H9 (cell line): Measurements from ENCODE around the gene SEC23A. TPM values are rescaled to one million over a fixed set of nuclear protein-coding genes. Genes with fewer than 3 reads are reported as not detected.

Experiments
- DNase-seq: peaks from one replicate; pipeline ENCODE4 v3.0.0-alpha.2; 2017
- H2AFZ ChIP-seq: one replicate; pipeline ENCODE4 v1.6.1; 2013; ENCODE audit warnings: mild to moderate bottlenecking, low read length, control low read depth, moderate library complexity
- H2AK5ac ChIP-seq: 2 replicates; pipeline ENCODE4 v1.6.1; 2013; ENCODE audit warnings: low read length, control low read depth, mixed read lengths; ENCODE audit not compliant: insufficient read length
- H2BK120ac ChIP-seq: one replicate; pipeline ENCODE4 v1.6.1; 2013; ENCODE audit warnings: low read depth, mild to moderate bottlenecking, low read length, control low read depth, inconsistent platforms; ENCODE audit not compliant: poor library complexity, severe bottlenecking
- H2BK12ac ChIP-seq: 2 replicates; pipeline ENCODE4 v1.6.1; 2013; ENCODE audit warnings: low read length, control low read depth, mixed read lengths, low read depth; ENCODE audit not compliant: insufficient read length
- H2BK15ac ChIP-seq: 2 replicates; pipeline ENCODE4 v1.6.1; 2013; ENCODE audit warnings: low read depth, low read length, control low read depth
- H2BK20ac ChIP-seq: one replicate; pipeline ENCODE4 v1.6.1; 2013; ENCODE audit warnings: low read depth, mild to moderate bottlenecking, low read length, control low read depth, inconsistent platforms; ENCODE audit not compliant: poor library complexity, severe bottlenecking
- H2BK5ac ChIP-seq: 2 replicates; pipeline ENCODE4 v1.6.1; 2013; ENCODE audit warnings: low read length, control low read depth, mixed read lengths; ENCODE audit not compliant: insufficient read length
- H3K14ac ChIP-seq: 2 replicates; pipeline ENCODE4 v1.6.1; 2013; ENCODE audit warnings: low read length, control low read depth; ENCODE audit not compliant: insufficient read depth
- H3K18ac ChIP-seq: 2 replicates; pipeline ENCODE4 v1.6.1; 2013; ENCODE audit warnings: low read depth, mild to moderate bottlenecking, mixed read lengths, low read length, control low read depth; ENCODE audit not compliant: insufficient read length
- H3K23ac ChIP-seq: 2 replicates; pipeline ENCODE4 v1.6.1; 2013; ENCODE audit warnings: low read length, control low read depth, mixed read lengths, low read depth; ENCODE audit not compliant: insufficient read length
- H3K23me2 ChIP-seq: 2 replicates; pipeline ENCODE4 v1.6.1; 2013; ENCODE audit warnings: low read depth, mild to moderate bottlenecking, mixed read lengths, low read length, control low read depth; ENCODE audit not compliant: insufficient read length, poor library complexity, severe bottlenecking
- H3K27ac ChIP-seq: 2 replicates; pipeline ENCODE4 v1.5.1; 2013; ENCODE audit warnings: low read length, control low read depth, mixed read lengths, low read depth; ENCODE audit not compliant: insufficient read length
- H3K27me3 ChIP-seq: 2 replicates; pipeline ENCODE4 v1.6.1; 2013; ENCODE audit warnings: low read length, control low read depth, inconsistent platforms; ENCODE audit not compliant: insufficient read depth
- H3K4ac ChIP-seq: 2 replicates; pipeline ENCODE4 v1.6.1; 2013; ENCODE audit warnings: low read depth, mild to moderate bottlenecking, control low read depth, inconsistent platforms, low read length, moderate library complexity
- H3K4me1 ChIP-seq: 2 replicates; pipeline ENCODE4 v1.6.1; 2013; ENCODE audit warnings: low read length, control low read depth, inconsistent platforms; ENCODE audit not compliant: insufficient read depth
- H3K4me2 ChIP-seq: 2 replicates; pipeline ENCODE4 v1.6.1; 2013; ENCODE audit warnings: low read length, control low read depth, mixed read lengths; ENCODE audit not compliant: insufficient read length, insufficient read depth
- H3K56ac ChIP-seq: 2 replicates; pipeline ENCODE4 v1.6.1; 2013; ENCODE audit warnings: low read depth, mild to moderate bottlenecking, mixed read lengths, low read length, control low read depth; ENCODE audit not compliant: insufficient read length
- H3K79me1 ChIP-seq: 2 replicates; pipeline ENCODE4 v1.6.1; 2013; ENCODE audit warnings: low read depth, mild to moderate bottlenecking, moderate library complexity, low read length, control low read depth, inconsistent platforms; ENCODE audit not compliant: insufficient read depth, poor library complexity, severe bottlenecking
- H3K79me2 ChIP-seq: 2 replicates; pipeline ENCODE4 v1.6.1; 2013; ENCODE audit warnings: low read length, control low read depth, inconsistent platforms; ENCODE audit not compliant: insufficient read depth
- H3K9ac ChIP-seq: 2 replicates; pipeline ENCODE4 v1.6.1; 2013; ENCODE audit warnings: low read length, control low read depth, mixed read lengths; ENCODE audit not compliant: insufficient read length; ENCODE audit errors: extremely low read depth
- H3K9me3 ChIP-seq: one replicate; pipeline ENCODE4 v1.6.1; 2013; ENCODE audit warnings: low read depth, low read length, inconsistent platforms; ENCODE audit not compliant: control insufficient read depth
- H3T11ph ChIP-seq: one replicate; pipeline ENCODE4 v1.6.1; 2013; ENCODE audit warnings: mild to moderate bottlenecking, low read length, control low read depth, inconsistent platforms
- H4K20me1 ChIP-seq: one replicate; pipeline ENCODE4 v1.6.1; 2013; ENCODE audit not compliant: control insufficient read depth, insufficient read length, insufficient read depth
- H4K5ac ChIP-seq: 2 replicates; pipeline ENCODE4 v1.6.1; 2013; ENCODE audit warnings: low read depth, mild to moderate bottlenecking, mixed read lengths, low read length, control low read depth; ENCODE audit not compliant: insufficient read length
- H4K8ac ChIP-seq: replicated peaks from 2 replicates; pipeline ENCODE4 v1.6.1; 2013; ENCODE audit warnings: low read length, control low read depth, mixed read lengths, low read depth; ENCODE audit not compliant: insufficient read length
- H4K91ac ChIP-seq: 2 replicates; pipeline ENCODE4 v1.6.1; 2013; ENCODE audit warnings: low read depth, mild to moderate bottlenecking, moderate library complexity, mixed read lengths, low read length, control low read depth; ENCODE audit not compliant: insufficient read length
- H3K27ac Mint-ChIP-seq, 3 experiments: 2 replicates in 2 of 3; 3 replicates in 1 of 3; pipeline ENCODE4 v1.8.0; 2020 to 2021; ENCODE audit warnings: mixed read lengths in 3 of 3, mild to moderate bottlenecking in 1 of 3, moderate library complexity in 1 of 3
- H3K27me3 Mint-ChIP-seq: 2 replicates; pipeline ENCODE4 v1.8.0; 2021; ENCODE audit warnings: low read depth, mild to moderate bottlenecking, moderate library complexity, mixed read lengths
- H3K36me3 Mint-ChIP-seq, 3 experiments: 2 replicates in 2 of 3; 3 replicates in 1 of 3; pipeline ENCODE4 v1.8.0; 2020 to 2021; ENCODE audit warnings: low read depth in 3 of 3, mixed read lengths in 3 of 3; ENCODE audit not compliant: insufficient read depth in 1 of 3
- H3K4me1 Mint-ChIP-seq, 2 experiments: 2 replicates each; pipeline ENCODE4 v1.8.0; 2020; ENCODE audit warnings: mixed read lengths in 2 of 2
- H3K4me3 Mint-ChIP-seq, 2 experiments: 2 replicates in 1 of 2; 3 replicates in 1 of 2; pipeline ENCODE4 v1.8.0; 2020 to 2021; ENCODE audit warnings: mild to moderate bottlenecking in 2 of 2, mixed read lengths in 2 of 2, moderate library complexity in 1 of 2
- H3K9me3 Mint-ChIP-seq, 2 experiments: 2 replicates in 1 of 2; 3 replicates in 1 of 2; pipeline ENCODE4 v1.8.0; 2020; ENCODE audit warnings: mild to moderate bottlenecking in 2 of 2, mixed read lengths in 2 of 2, moderate library complexity in 1 of 2
- WGBS: extraction: QIAGEN DNeasy Blood & Tissue Kit; methylation state at CpG from one replicate; pipeline ENCODE4 v1.1.7; 2013; ENCODE audit warnings: missing lambda C conversion rate, low lambda C conversion rate, mixed read lengths; ENCODE audit not compliant: insufficient read length; ENCODE audit errors: extremely low coverage; 5-methylcytosine and 5-hydroxymethylcytosine counted together
- total RNA-seq: library from RNA; stranded (reverse); gene quantifications from 2 replicates; pipeline ENCODE4 v1.2.1, GENCODE V29; 2021
- TF ChIP-seq, protein P1 (sequence below): fragments of 200-600 bp; sonication (generic); conservative IDR thresholded peaks from 3 replicates; pipeline ENCODE4 v1.8.0; 2021; ENCODE audit warnings: antibody characterized with exemption, mild to moderate bottlenecking

Gene SEC23A
- total RNA-seq, 1 experiment from 2014 or later, result 55.3 TPM

GRCh38 chr14:39102265-39102968 is 618 bp downstream of the SEC23A start:
- H3K9me3 Mint-ChIP-seq, result no peaks in the 10 kb centered on the region
- H3K79me2 ChIP-seq, result peaks cover 3% of the 10 kb centered on the region; the same call in 1 of the 2 replicates
- peaks cover 23 to 36% of the 10 kb centered on the region in 2 experiments for H3K4me1 Mint-ChIP-seq
- no peaks in the 10 kb centered on the region for H3K27me3 ChIP-seq
- TF ChIP-seq, protein P1, sequence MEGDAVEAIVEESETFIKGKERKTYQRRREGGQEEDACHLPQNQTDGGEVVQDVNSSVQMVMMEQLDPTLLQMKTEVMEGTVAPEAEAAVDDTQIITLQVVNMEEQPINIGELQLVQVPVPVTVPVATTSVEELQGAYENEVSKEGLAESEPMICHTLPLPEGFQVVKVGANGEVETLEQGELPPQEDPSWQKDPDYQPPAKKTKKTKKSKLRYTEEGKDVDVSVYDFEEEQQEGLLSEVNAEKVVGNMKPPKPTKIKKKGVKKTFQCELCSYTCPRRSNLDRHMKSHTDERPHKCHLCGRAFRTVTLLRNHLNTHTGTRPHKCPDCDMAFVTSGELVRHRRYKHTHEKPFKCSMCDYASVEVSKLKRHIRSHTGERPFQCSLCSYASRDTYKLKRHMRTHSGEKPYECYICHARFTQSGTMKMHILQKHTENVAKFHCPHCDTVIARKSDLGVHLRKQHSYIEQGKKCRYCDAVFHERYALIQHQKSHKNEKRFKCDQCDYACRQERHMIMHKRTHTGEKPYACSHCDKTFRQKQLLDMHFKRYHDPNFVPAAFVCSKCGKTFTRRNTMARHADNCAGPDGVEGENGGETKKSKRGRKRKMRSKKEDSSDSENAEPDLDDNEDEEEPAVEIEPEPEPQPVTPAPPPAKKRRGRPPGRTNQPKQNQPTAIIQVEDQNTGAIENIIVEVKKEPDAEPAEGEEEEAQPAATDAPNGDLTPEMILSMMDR, result no peak
- H2BK12ac ChIP-seq, result no peak overlapping the region
- DNase-seq, result no peak
- no peaks in the 10 kb centered on the region for H3K27me3 Mint-ChIP-seq
- H2BK120ac ChIP-seq, result no peak overlapping the region
- no peak overlapping the region for H3K4ac ChIP-seq
- H3K36me3 Mint-ChIP-seq, result peaks cover 2 to 4% (median 2%) of the 10 kb centered on the region in 3 experiments; a peak in 4 of 7 replicates
- no peaks in the 10 kb centered on the region for H3K9me3 ChIP-seq
- H4K20me1 ChIP-seq, result no peaks in the 10 kb centered on the region
- H3K27ac Mint-ChIP-seq, result peak overlapping the region; percentile 84 to 93 (median 91); a peak in 5 of 7 replicates
- no peaks in the 10 kb centered on the region for H3K79me1 ChIP-seq
- H3K14ac ChIP-seq, result peak overlapping the region; percentile 86
- no peak overlapping the region for H2AK5ac ChIP-seq
- H3K4me2 ChIP-seq, result peak overlapping the region; percentile 78
- H2AFZ ChIP-seq, result no peak overlapping the region
- no CpG with 5 or more reads among the region's 23 CpGs for WGBS
- no peak overlapping the region for H3K23ac ChIP-seq
- peak overlapping the region; percentile 92 for H3K18ac ChIP-seq
- no peak overlapping the region for H2BK15ac ChIP-seq
- no peak overlapping the region for H3T11ph ChIP-seq
- H2BK20ac ChIP-seq, result no peak overlapping the region
- no peak overlapping the region for H4K5ac ChIP-seq
- H2BK5ac ChIP-seq, result no peak overlapping the region
- no peak overlapping the region for H4K91ac ChIP-seq
- peaks cover 9% of the 10 kb centered on the region for H3K23me2 ChIP-seq
- no peak overlapping the region for H3K27ac ChIP-seq
- H4K8ac ChIP-seq, result no peak overlapping the region
- H3K4me3 Mint-ChIP-seq, result peak overlapping the region; percentile 88 to 95
- H3K4me1 ChIP-seq, result no peaks in the 10 kb centered on the region
- peak overlapping the region; percentile 80 for H3K9ac ChIP-seq
- no peak overlapping the region for H3K56ac ChIP-seq
